Liver (tissue), 3 donors: ENCODE measurements around the gene IGDCC3.

Experiments used
- CTCF ChIP-seq: fragments of 150-350 bp; IDR thresholded peaks from 2 replicates; pipeline ENCODE4 v1.5.1; 2017; ENCODE audit warnings: improper control_type of control experiment, low read depth, low read length; ENCODE audit not compliant: missing input control
- EGR1 ChIP-seq, 2 donors: IDR thresholded peaks; 2 replicates each; pipeline ENCODE4 v1.6.1; 2016 to 2018; ENCODE audit warnings: antibody characterized with exemption in 2 of 2, low read depth in 2 of 2
- FOXA1 ChIP-seq: IDR thresholded peaks from 2 replicates; pipeline ENCODE4 v1.6.1; 2016; ENCODE audit warnings: antibody characterized with exemption
- GABPA ChIP-seq, 2 donors: IDR thresholded peaks in 1 of 2; conservative IDR thresholded peaks in 1 of 2; 2 replicates each; pipeline ENCODE4 v1.6.1; 2016; ENCODE audit warnings: antibody characterized with exemption in 2 of 2, mild to moderate bottlenecking in 1 of 2, moderate library complexity in 1 of 2
- HNF4A ChIP-seq, 2 donors: conservative IDR thresholded peaks; 2 replicates each; pipeline ENCODE4 v1.6.1; 2016; ENCODE audit warnings: antibody characterized with exemption in 2 of 2, mild to moderate bottlenecking in 2 of 2
- JUND ChIP-seq, 2 donors: IDR thresholded peaks; 2 replicates each; pipeline ENCODE4 v1.6.1; 2016; ENCODE audit warnings: antibody characterized with exemption in 2 of 2
- MAX ChIP-seq: IDR thresholded peaks from 2 replicates; pipeline ENCODE4 v1.6.1; 2016; ENCODE audit warnings: antibody characterized with exemption
- RAD21 ChIP-seq, 2 donors: IDR thresholded peaks; 2 replicates each; pipeline ENCODE4 v1.6.1; 2016; ENCODE audit warnings: antibody characterized with exemption in 2 of 2, mild to moderate bottlenecking in 2 of 2
- REST ChIP-seq: IDR thresholded peaks from 2 replicates; pipeline ENCODE4 v1.6.1; 2016; ENCODE audit warnings: antibody characterized with exemption, mild to moderate bottlenecking
- RXRA ChIP-seq, 2 donors: IDR thresholded peaks; 2 replicates each; pipeline ENCODE4 v1.6.1; 2017 to 2018; ENCODE audit warnings: antibody characterized with exemption in 2 of 2, mild to moderate bottlenecking in 1 of 2
- SP1 ChIP-seq: IDR thresholded peaks from 2 replicates; pipeline ENCODE4 v1.6.1; 2018; ENCODE audit warnings: antibody characterized with exemption, mild to moderate bottlenecking
- TAF1 ChIP-seq: conservative IDR thresholded peaks from 2 replicates; pipeline ENCODE4 v1.6.1; 2016; ENCODE audit warnings: antibody characterized with exemption, mild to moderate bottlenecking
- YY1 ChIP-seq: IDR thresholded peaks from 2 replicates; pipeline ENCODE4 v1.6.1; 2016; ENCODE audit warnings: antibody characterized with exemption, mild to moderate bottlenecking
- ZBTB33 ChIP-seq: IDR thresholded peaks from 2 replicates; pipeline ENCODE4 v1.6.1; 2016; ENCODE audit warnings: antibody characterized with exemption
- donor health status: healthy.
- donor health status: healthy.

GRCh38 chr15:65328506-65329287 lies 49.1 kb downstream of the IGDCC3 start:
- TF ChIP-seq CTCF: no peak
- no peak for TF ChIP-seq MAX
- no peak for TF ChIP-seq EGR1 (IDR thresholded peaks at IDR 0.05; ENCODE audit: low read depth in 2 of 2)
- no peak for TF ChIP-seq GABPA (IDR thresholded peaks at IDR 0.05 in 1 of 2, conservative IDR thresholded peaks at IDR 0.05 in 1 of 2)
- TF ChIP-seq FOXA1: no peak
- no peak for TF ChIP-seq JUND (IDR thresholded peaks at IDR 0.05)
- no peak for TF ChIP-seq TAF1
- no peak for TF ChIP-seq ZBTB33
- TF ChIP-seq REST: no peak
- TF ChIP-seq RXRA (IDR thresholded peaks at IDR 0.05): no peak
- TF ChIP-seq RAD21 (IDR thresholded peaks at IDR 0.05): no peak
- TF ChIP-seq YY1: no peak
- no peak for TF ChIP-seq HNF4A (conservative IDR thresholded peaks at IDR 0.05)
- TF ChIP-seq SP1: no peak
